Parathyroid adenoma (tissue), 2 donors: Measurements from ENCODE around the gene FAM149A.

Experiments
- H2AFZ ChIP-seq: fragments of 300-600 bp; sonication (generic); one replicate; pipeline ENCODE4 v1.7.0; 2017; ENCODE audit warnings: antibody characterized with exemption, mild to moderate bottlenecking
- H3K27ac ChIP-seq: fragments of 300-600 bp; sonication (generic); one replicate; pipeline ENCODE4 v1.7.0; 2017
- H3K27me3 ChIP-seq: fragments of 300-600 bp; sonication (generic); one replicate; pipeline ENCODE4 v1.7.0; 2017; ENCODE audit warnings: low read length; ENCODE audit not compliant: control insufficient read depth, insufficient read depth
- H3K36me3 ChIP-seq: fragments of 300-600 bp; sonication (generic); one replicate; pipeline ENCODE4 v1.7.0; 2017; ENCODE audit warnings: low read length; ENCODE audit not compliant: control insufficient read depth, insufficient read depth
- H3K4me1 ChIP-seq: fragments of 300-600 bp; sonication (generic); one replicate; pipeline ENCODE4 v1.7.0; 2017; ENCODE audit warnings: control low read depth
- H3K4me2 ChIP-seq: fragments of 300-600 bp; sonication (generic); one replicate; pipeline ENCODE4 v1.7.0; 2017; ENCODE audit warnings: low read length
- H3K4me3 ChIP-seq: fragments of 300-600 bp; sonication (generic); one replicate; pipeline ENCODE4 v1.7.0; 2017; ENCODE audit warnings: low read depth, low read length
- H3K79me2 ChIP-seq: fragments of 300-600 bp; sonication (generic); one replicate; pipeline ENCODE4 v1.7.0; 2017; ENCODE audit warnings: control low read depth
- H3K9ac ChIP-seq: fragments of 300-600 bp; sonication (generic); one replicate; pipeline ENCODE4 v1.7.0; 2017; ENCODE audit warnings: mild to moderate bottlenecking
- H3K9me3 ChIP-seq: fragments of 300-600 bp; sonication (generic); one replicate; pipeline ENCODE4 v1.7.0; 2017; ENCODE audit warnings: low read length; ENCODE audit not compliant: control insufficient read depth
- TF ChIP-seq, protein P1 (sequence below): fragments of 300-600 bp; sonication (generic); IDR thresholded peaks from one replicate; pipeline ENCODE4 v1.7.0; 2017; ENCODE audit warnings: antibody characterized with exemption, mild to moderate bottlenecking
- donor health status: primary hyperparathyroidism.

FAM149A gene

DNA sequence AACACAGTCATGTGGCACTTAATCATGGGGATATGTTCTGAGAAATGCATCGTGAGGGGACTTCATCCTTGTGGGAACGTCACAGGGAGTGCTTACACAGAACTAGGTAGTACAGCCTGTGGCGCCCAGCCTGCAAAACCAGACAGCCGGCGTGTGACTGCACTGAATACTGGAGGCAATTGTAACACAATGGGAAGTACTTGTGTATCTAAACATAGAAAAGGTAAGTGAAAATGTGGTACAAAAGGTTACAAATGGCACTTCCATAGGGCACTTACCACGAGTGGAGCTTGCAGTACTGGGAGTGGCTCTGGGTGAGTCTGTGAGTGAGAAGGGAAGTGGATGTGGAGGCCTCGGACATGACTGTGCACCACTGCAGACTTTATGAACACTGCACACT is 30.3 kb upstream of the FAM149A start:
- no peaks in the 10 kb centered on the region for H3K27me3 ChIP-seq
- no peaks in the 10 kb centered on the region for H3K36me3 ChIP-seq
- no peak overlapping the region for H3K9ac ChIP-seq
- no peak overlapping the region for H3K27ac ChIP-seq
- H3K9me3 ChIP-seq = no peaks in the 10 kb centered on the region
- no peak overlapping the region for H2AFZ ChIP-seq
- TF ChIP-seq, protein P1, sequence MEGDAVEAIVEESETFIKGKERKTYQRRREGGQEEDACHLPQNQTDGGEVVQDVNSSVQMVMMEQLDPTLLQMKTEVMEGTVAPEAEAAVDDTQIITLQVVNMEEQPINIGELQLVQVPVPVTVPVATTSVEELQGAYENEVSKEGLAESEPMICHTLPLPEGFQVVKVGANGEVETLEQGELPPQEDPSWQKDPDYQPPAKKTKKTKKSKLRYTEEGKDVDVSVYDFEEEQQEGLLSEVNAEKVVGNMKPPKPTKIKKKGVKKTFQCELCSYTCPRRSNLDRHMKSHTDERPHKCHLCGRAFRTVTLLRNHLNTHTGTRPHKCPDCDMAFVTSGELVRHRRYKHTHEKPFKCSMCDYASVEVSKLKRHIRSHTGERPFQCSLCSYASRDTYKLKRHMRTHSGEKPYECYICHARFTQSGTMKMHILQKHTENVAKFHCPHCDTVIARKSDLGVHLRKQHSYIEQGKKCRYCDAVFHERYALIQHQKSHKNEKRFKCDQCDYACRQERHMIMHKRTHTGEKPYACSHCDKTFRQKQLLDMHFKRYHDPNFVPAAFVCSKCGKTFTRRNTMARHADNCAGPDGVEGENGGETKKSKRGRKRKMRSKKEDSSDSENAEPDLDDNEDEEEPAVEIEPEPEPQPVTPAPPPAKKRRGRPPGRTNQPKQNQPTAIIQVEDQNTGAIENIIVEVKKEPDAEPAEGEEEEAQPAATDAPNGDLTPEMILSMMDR = no peak
- no peak overlapping the region for H3K4me3 ChIP-seq
- no peaks in the 10 kb centered on the region for H3K4me1 ChIP-seq
- H3K79me2 ChIP-seq = no peaks in the 10 kb centered on the region
- no peak overlapping the region for H3K4me2 ChIP-seq

DNA sequence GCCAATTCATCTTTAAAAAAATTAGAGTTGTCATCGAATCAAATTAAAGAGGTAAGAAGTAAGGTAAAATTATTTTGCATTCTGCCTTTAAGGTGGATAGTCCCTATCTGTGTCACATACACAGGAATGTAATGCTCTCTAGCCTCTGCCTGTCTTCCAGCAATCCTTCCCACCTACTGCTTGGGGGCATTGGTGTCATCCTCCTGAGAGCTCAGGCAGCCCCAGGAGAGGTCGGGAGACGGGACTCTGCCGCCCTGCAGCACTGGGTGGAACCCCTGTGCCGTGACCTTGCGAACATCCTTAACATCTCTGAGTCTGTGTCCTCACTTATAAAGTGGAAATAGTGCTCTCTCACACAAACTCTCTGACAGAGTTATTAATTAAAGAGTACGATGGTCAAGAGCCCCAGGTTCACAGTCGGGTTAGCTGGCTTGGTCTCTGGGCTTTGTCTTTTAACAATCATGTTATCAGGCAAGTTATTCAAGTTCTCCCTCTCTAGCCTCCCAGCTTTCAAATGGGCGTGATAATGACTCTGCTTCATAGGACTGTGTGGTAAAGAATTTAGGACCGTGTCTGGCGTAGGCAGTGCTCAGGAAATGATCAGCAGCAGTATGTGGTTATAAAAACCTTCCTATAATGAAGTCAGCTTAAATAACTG is 25.4 kb upstream of the FAM149A start:
- Histone ChIP-seq H3K9me3 (no peaks in the 10 kb centered on the region), H3K79me2 (no peaks in the 10 kb centered on the region), H3K36me3 (no peaks in the 10 kb centered on the region), H2AFZ (no peak overlapping the region), H3K27me3 (no peaks in the 10 kb centered on the region), H3K27ac (no peak overlapping the region), H3K9ac (no peak overlapping the region), H3K4me2 (no peak overlapping the region), H3K4me1 (no peaks in the 10 kb centered on the region), H3K4me3 (no peak overlapping the region)
- TF ChIP-seq, protein P1 = no peak

DNA sequence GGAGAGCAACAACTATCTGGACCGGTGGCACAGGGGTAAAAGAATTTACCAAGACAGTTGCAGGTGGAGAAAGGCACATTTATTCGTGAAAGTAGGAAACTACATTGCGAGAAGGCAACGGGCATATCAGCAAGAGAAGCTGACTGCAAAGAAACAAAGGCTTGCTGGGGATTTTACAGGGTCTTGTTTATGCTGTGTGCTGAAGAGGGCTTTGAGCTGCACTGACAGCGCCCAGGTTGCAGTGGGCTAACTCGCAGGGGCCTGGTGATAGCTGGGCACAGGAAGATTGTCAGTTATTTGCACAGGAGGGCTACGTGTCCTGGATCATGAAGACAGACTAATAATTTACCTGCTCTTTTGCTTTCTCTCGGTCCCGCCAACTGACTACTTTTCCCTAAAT is 24.8 kb upstream of the FAM149A start:
- Histone ChIP-seq H3K4me2 (no peak overlapping the region), H3K9ac (no peak overlapping the region), H3K4me3 (no peak overlapping the region), H3K36me3 (no peaks in the 10 kb centered on the region), H3K27ac (no peak overlapping the region), H3K27me3 (no peaks in the 10 kb centered on the region), H3K79me2 (no peaks in the 10 kb centered on the region), H3K9me3 (no peaks in the 10 kb centered on the region), H3K4me1 (no peaks in the 10 kb centered on the region), H2AFZ (no peak overlapping the region)
- TF ChIP-seq, protein P1 = no peak

DNA sequence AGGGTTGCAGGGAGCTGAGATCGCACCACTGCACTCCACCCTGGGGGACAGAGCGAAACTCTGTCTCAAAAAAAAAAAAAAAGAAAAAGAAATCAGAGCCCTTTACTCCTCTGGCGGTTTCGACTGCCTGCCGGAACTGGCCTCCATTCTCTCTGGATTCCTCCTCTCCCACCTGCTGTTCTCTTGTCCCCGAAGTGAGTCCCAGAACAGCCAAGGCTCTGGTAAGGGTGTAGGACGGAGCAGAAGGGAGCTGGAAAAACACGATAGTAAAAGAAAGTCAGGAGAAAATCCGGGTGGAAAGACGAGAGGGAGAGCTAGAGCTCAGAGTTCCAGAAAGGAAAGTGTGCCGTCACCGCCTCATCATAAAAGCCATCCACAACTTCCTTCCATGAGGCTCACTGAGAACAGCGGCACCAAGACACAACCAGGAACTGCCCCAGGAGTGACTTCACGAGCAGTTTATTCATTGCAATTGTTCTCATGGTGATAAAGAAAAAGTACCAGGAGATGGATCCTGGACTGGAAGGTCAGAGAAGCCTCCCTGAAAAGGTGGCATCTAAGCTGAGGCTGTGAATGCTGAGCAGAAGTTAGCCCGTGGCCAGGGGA is 23.2 kb upstream of the FAM149A start:
- H3K79me2 ChIP-seq = no peaks in the 10 kb centered on the region
- no peaks in the 10 kb centered on the region for H3K4me1 ChIP-seq
- no peak overlapping the region for H3K9ac ChIP-seq
- H3K9me3 ChIP-seq = no peaks in the 10 kb centered on the region
- TF ChIP-seq, protein P1 = no peak
- H3K4me2 ChIP-seq = no peak overlapping the region
- no peak overlapping the region for H3K4me3 ChIP-seq
- no peaks in the 10 kb centered on the region for H3K36me3 ChIP-seq
- no peaks in the 10 kb centered on the region for H3K27me3 ChIP-seq
- H2AFZ ChIP-seq = no peak overlapping the region
- H3K27ac ChIP-seq = no peak overlapping the region

DNA sequence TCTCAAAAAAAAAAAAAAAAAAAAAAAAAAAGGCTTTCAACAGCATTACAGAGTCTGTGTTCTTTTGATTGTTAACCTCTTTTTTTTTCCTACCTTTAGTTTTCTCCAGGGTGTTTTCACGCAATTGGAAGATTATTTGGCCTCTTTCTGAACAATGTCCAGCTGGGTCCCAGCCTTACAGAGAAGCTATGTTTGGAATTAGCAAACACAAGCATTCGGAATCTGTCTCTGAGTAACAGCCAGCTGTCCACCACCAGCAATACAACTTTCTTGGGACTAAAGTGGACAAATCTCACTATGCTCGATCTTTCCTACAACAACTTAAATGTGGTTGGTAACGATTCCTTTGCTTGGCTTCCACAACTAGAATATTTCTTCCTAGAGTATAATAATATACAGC is 22.3 kb upstream of the FAM149A start:
- H3K27ac ChIP-seq = no peak overlapping the region
- TF ChIP-seq, protein P1 = no peak
- H3K27me3 ChIP-seq = no peaks in the 10 kb centered on the region

More for the DNA sequence above, 22.3 kb upstream of the FAM149A start:
- H3K9ac ChIP-seq = no peak overlapping the region
- no peak overlapping the region for H3K4me2 ChIP-seq
- no peak overlapping the region for H2AFZ ChIP-seq
- no peaks in the 10 kb centered on the region for H3K79me2 ChIP-seq
- H3K4me1 ChIP-seq = no peaks in the 10 kb centered on the region
- no peaks in the 10 kb centered on the region for H3K36me3 ChIP-seq
- H3K9me3 ChIP-seq = no peaks in the 10 kb centered on the region
- no peak overlapping the region for H3K4me3 ChIP-seq
